ENCODE data around the gene CADPS2.

Gene CADPS2

DNA sequence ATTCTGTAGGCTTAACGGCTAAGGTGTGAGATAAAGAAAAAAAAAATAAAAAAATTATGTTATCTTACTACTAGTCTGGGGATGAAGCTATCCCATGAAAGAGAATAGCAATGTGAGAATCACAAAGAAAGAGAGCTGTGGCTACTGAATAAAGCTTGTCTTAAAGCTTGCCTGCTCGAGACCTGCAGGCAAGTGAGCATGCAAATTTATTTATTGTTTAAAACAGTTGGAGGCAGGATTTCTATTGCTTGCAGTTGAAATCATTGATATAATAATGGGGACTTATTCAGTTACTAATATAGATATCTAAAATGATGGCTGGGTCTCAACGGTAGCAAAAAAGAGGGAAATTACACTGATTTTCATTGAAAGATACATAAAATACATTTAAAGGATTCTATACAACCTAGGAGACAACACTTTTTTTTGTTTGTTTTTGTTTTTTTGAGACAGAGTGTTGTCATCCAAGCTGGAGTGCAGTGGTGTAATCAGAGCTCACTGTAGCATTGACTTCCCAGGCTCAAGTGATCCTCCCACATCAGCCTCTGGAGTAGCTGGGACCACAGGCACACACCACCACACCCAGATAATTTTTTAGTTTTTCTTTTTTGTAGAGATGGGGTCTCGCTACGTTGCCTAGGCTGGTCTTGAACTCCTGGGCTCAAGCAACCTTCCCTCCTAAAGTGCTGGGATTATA is 437.2 kb downstream of the CADPS2 start:
- no peak for DNase-seq (ENCODE audit: low read depth)

DNA sequence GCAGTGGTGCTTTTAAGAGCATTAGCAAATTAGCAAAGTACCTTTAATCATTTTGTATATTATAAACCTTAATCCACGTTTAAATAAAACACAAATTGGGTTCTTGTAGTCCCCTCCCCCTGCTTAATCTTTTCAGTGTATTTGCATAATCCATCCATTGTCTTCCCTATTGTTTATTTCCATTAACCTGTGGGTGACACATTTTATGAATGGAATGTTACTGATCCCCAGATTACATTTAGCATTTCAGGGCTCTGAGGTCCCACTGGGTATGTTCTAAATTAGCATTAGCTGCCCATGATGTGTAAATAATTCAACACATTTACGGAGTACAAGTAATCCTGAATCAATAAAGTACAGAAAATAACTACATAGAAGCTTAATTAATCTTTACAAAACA is 443.3 kb downstream of the CADPS2 start:
- DNase-seq (ENCODE audit: low read depth) = no peak

DNA sequence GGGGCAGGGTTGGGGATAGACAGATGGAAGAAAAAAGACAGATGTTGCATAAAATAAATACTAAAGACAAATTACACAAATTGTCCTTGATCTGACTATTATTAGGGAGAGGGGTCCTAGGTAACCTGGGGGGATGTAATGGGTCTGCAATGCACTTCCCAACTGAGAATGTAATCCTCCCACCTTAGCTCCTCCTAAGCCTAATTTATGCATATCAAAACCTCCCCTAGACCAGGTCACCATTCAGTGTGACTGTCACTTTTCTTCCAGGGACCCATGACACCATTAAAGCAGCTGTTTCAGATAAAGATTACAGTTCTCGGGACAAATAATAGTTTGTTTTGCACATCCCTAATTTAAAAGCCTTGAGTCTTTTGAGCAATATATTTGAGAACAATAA is 447.8 kb downstream of the CADPS2 start:
- no peak for DNase-seq (ENCODE audit: low read depth)

DNA sequence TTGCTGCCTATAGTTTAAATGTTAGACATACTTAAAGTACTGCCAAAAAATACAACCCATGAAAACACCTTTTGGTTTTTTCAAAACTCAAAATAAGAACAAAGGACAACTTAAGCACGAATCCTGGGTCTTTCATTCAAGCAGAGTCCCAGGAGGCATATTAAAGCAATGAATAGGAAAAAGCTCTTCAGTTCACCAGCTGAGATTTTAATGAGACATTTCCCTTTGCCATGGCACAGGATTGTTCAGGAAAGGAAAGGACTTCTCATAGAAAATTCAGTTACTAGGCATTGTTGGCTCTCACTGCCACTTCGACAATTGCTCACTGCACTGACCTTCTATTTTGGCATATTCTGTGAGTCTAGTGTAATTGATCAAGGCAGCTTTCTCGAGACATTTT is 448.3 kb downstream of the CADPS2 start:
- DNase-seq (ENCODE audit: low read depth) = no peak

DNA sequence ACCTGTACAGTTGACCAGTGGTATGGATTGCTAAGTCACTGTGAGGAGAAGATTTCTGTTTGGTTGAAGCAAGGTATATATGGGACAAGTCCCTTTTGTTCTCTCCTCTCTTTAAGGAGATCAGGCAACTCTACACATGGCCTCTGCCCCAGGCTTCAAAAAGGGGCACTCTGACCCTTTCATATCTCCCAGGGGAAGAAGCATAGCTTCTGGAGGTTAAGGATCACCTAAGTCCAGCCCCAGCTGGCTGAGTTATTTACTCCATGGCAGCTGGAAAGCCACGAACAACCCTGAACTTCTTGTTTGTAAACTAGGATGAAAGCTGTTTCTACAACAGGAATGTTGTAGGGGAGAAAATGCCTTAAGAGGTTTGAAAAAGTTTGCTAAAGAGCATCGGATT is 452.5 kb downstream of the CADPS2 start:
- DNase-seq (ENCODE audit: low read depth) = no peak

DNA sequence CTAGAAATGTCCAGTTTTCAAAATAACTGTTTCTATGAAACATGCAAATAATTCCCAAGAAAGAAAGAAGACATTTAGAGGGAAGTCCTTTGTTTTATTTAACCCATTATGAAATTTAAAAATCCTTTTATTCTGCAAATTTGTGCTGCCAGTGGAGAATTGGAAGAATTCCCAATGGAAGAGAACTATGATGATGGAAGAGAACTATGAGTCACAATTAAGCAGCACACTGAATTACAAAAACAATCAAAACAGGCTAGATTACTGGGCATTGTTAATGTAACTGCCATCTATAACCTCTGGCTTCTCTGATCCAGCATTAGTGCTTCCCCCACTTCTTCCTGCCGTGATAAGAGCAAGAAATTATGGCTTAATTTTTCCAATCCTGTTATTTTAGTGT is 455.6 kb downstream of the CADPS2 start:
- no peak for DNase-seq (ENCODE audit: low read depth)

DNA sequence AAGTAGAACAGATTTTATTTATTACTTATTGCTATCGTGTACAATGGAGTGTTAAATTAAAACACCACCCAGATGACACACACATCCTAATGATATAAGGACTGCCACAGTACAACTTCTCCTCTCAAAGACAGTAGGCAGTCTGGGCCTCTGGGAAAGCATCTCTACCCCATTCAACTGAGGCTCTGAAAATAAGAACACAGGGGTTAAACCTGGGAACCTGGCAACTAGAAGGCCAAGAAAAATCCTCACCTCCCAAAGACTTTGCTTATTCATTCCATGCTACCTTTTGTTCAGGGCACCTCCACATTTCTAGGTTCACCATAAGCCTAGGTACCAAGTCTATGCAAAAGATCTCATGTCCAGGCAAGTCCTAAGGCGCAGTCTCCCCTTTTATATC is 456.3 kb downstream of the CADPS2 start:
- no peak for DNase-seq (ENCODE audit: low read depth)

DNA sequence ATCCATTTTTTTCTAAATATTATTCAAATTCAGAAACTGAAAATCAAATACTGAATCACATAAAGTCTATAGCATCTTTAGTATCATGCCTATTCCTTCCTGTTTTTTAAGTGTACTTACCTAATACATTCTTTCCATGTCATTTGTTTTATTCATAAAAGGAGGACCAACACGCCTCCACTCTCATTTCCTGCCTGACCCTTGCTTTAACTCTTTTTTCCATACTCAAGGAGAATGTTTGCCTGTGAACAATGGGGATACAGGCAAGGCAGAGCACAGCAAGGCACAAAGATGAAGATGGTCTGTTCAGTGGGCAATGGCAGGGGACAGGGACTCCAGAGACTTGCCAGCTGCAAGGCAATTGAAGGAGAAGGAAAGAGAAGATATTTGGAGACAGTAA is 460.5 kb downstream of the CADPS2 start:
- DNase-seq (ENCODE audit: low read depth) = no peak

DNA sequence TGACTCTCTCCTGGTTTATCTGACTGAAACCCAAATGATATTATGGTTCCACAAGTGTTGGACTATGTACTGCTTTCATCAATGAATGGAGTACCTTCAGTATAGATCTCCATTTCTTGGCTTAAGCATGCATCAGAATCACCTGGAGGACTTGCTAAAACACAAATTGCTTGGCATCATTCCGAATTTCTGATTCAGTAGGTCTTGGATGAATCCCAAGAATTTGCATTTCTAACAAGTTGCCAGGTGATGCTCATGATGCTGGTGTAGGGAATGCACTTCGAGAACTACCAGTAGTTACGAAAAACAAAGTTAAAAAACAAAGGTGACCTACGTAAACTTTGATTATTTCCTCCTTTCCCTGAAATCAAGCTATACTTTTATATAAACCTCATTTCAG is 462.7 kb downstream of the CADPS2 start:
- no peak for DNase-seq (ENCODE audit: low read depth)

DNA sequence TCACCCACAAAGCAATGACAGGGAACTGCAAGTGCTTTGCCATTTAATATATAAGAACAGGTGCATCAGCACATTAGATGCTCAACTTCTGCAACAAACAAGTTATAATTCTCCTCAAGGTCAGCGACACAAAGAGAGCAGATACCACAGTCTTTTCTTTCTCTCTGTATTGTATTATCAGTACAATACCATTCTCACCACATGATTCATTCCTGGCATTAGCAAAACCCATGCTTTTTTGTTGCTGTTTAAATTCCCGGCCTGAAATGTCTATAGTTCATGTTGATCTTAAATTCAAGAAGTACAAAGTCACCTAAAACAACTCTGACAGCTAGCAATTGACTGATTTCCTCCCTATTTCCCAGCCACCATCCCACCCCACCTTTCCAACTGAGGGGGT is 469.9 kb downstream of the CADPS2 start:
- DNase-seq (ENCODE audit: low read depth) = no peak

DNA sequence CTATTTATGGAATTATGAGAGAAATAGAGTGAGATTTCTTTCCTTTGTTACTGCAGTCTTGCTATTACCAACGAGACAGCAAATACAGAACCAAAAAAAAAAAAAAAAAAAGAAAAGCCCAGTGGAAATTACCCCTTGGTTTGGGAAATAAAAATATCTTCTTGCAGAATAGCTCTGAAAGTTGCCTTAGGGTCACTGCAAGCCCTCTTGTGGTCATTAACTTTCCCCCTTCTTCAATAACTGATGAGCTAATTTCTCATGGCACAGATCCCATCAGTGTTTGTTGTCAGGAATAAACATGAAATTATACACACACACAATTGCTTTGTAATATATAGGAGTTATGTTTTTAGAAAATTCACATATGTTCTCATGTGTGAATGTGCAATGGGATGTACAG is 470.8 kb downstream of the CADPS2 start:
- DNase-seq (ENCODE audit: low read depth) = no peak

DNA sequence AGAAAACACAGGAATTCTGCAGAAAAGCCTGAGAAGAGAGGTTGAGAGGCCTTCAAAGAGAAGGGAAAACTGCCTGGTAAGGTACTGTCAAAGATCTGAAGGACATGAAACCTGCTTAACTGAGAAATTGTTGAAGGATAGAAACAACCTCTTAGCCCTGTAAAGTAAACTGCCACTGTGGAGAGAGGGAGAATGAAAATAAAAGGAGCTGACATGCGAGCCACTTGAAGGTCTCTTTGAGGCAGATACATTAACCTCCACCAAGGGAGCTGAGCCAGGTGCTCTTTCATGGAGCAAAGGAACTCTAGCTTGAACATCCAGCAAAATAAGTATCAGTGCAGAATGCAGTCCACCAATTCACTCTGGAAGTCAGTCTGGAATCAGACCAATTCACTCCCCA is 472.9 kb downstream of the CADPS2 start:
- no peak for DNase-seq (ENCODE audit: low read depth)

DNA sequence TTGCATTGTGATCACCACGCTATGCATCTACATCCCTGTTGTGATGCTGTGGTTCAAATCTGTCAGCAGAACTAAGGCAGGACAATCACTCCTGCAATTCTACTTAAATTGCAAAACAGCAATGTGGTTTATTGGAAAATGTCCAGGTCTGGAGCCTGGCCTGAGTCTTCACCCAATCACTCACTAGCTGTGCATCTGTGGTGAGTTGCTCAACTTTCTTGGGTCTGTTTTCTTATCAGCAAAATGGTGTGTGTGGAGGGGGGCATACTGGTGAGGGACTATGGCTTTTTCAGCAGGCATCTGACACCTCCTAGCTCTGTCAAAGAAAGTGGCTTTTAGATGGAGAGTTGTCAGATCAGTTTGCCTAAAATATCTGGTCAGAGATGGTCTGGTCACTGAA is 473.4 kb downstream of the CADPS2 start:
- DNase-seq (ENCODE audit: low read depth) = peak; percentile 21

DNA sequence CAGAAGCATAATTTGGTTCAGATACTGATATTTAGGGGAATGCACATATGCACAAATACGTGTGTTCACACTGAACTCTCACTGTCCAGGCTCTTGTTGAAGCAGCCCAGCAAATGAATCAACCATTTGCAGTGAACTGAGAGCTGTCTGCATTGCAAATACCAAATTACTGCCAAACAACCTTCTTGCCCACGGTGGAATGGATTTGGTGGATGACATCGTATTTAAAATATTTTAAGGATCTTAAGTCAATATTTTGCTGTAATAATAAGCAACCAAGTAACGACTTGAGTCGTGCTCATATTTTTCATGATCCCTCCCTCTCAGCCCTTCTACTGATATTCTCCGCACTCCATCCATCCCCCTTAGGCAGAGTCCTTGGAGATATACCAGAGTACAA is 473.8 kb downstream of the CADPS2 start:
- no peak for DNase-seq (ENCODE audit: low read depth)

DNA sequence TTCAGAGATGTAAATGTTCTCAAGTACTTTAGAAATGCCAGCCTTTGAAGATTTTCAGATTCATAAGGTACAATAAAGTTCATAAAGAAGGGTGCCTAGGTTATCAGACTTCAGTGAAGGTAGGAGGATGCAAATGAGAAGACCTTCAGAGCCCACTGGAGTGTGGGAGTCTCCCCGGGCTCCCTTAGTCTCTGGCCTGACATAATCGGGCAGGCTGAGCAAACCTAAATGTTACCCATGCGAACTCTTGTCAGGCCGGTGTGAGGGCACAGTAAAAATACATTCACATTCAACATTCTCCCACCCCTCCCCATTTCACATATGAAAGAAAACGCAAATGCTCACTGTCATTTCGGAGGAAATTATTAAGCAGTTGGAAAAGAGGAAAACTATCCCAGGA is 479.1 kb downstream of the CADPS2 start:
- no peak for DNase-seq (ENCODE audit: low read depth)

DNA sequence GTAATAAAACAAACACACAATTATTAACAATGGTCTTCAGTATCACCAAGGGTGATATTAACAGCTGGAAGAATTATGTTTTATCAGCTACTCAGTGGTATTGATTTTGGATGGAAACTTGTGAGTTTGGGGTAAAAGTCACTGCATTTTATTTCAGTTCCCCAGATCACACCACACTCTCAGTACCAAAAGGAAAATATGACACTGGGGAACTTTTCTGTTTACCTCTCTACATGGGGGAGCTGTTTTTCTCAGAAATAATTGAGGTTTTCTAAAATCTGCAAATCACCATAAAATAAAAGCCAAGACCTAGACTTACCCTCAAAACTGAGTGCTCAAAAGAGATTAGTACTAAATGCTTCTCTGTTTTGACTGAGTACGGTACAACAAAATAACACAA is 483.1 kb downstream of the CADPS2 start:
- no peak for DNase-seq (ENCODE audit: low read depth)

DNA sequence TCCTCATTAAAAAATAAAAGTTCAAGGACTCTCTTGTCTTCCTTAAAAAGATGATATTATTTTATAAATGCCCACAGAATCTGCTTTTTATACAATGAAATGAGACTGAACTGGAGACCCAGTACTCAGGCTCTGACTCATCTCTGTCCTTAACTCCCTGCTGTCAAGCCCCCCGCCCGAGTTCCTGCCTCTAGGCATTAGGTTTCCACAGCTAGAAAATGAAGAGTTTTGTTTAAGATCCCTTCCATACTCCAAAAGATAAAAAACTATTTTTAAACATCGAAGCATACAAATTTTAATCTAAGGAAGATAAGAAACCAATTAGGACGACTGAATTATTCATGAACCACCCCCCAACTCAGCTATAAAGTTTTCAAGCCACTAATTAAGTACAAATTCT is 484.0 kb downstream of the CADPS2 start:
- no peak for DNase-seq (ENCODE audit: low read depth)

DNA sequence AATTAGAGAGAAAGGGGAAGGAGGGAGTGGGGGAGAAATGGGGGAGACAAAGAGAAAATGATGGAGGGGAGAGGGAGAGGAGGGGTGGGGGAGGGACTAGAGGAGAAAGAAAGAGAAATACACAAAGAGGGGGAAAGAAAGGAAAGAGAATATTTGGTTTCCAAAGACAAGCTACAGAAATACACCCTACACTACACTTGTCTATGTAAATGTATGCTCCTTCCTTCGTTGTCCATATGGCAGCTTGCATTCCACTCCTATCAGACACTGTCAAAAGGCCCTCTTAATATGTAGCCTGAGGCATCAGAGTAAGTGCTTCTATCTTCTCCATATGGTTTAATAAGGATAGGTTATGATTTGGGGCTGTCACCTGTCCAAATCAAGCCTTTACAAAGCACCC is 488.9 kb downstream of the CADPS2 start:
- no peak for DNase-seq (ENCODE audit: low read depth)

DNA sequence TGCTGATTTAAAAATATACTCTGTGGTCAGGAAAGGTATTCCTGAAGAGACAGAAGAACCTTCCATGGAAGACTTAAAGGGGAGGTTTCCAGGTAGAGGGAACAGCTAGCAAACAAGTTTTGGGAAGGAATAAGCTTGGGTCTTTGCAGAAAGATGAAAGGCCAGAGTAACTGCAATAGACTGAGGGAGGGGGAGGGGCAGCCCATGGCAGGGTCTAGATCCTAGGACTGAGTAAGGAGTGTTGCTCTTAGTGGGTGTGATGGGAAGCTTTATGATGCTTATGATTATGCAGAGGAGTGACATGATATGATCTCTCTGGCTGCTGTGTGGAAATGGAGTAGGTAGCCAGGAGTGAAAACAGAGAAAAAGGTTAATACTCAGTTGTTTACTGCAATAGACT is 491.7 kb downstream of the CADPS2 start:
- no peak for DNase-seq (ENCODE audit: low read depth)

DNA sequence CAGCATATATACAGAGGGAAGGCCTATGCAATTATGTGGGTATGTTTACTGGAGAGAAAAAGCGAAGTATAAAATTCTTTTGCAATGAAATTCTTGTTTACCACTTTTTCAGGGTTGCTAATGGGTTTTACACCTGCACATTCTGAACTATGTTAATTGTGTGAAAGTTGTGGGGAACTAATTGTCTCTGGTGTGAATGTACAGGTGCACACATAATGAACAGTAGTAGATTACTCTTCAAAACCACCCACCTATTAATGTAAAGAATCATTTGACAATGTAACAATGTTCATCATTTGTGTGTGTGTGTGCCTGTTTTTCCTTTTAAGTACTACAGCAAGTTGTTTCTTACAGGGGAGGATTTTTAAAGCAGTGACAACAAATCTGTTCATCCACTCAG is 501.7 kb downstream of the CADPS2 start:
- DNase-seq (ENCODE audit: low read depth) = no peak

DNA sequence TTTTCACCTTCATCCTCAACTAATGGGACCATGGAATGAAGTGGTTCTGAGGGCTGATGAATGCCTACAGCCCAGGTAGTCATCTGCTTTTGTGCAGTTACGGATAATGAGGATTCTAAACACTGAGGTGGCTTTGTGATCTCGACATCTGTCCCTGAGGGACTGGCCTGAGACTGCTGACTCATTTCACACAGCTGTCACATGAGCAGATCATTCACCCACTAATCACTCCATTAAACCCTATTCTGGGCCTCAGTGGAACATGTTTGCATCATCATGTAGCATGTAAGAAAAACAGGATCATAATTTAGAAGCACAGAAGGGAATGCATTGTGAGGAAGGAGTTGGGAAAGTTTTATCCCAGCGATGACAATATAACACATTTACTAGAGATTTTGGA is 502.3 kb downstream of the CADPS2 start:
- DNase-seq (ENCODE audit: low read depth) = no peak

DNA sequence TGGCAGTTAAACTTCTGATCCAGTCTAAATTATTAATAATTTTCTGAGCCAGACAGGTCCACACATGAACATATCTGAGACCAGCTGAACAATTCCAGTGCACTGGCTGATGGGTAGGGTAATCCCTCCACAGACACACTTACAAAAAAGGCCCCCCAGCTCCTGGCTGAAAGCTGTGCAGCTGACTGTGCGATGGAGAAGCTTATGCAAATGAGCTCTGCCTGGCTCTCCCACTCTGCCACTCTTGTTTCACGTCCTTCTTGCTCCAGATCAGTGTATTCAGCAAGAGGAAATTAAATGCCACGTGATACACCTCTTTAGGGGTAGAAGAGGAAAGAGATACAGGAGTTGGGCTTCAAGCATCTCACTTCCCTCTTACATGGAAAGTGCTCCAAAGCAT is 505.3 kb downstream of the CADPS2 start:
- DNase-seq (ENCODE audit: low read depth) = no peak

DNA sequence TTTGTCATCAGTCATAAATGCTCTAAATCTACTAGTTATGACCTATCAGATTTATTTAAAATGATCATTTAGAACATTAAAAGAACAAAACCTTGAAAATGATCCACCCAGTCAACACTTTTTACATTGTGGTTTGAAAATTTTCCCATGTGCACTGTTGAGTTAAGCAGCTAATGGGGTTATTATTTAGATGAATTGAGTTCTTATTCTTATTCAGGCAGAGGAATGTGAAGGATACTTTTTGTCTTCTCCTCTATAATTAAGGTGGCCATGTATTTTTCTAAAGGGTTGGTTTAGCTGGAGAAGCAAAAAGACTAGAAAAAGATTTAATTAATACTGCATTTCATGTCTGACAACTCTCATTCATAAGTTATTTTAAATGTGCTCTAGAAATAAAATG is 506.8 kb downstream of the CADPS2 start:
- DNase-seq (ENCODE audit: low read depth) = no peak

DNA sequence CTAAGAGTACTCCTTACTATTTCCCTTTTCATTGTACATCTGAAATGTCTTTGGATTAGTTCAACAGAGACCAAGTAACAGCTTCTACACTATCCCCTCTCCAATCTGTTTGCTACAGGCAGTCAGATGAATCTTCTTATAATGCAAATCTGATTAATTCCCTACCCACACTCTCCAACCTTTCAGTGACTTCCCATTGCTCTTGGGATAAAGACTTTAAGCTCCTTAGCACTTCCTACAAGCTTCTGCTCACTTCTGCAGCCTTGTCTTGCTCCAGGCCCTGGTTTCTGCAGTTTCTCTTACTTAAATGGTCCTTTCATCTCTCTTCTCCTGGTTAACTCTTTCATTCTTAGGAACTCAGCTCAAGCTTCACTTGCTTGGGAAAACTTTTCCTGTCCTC is 516.5 kb downstream of the CADPS2 start:
- DNase-seq (ENCODE audit: low read depth) = no peak

DNA sequence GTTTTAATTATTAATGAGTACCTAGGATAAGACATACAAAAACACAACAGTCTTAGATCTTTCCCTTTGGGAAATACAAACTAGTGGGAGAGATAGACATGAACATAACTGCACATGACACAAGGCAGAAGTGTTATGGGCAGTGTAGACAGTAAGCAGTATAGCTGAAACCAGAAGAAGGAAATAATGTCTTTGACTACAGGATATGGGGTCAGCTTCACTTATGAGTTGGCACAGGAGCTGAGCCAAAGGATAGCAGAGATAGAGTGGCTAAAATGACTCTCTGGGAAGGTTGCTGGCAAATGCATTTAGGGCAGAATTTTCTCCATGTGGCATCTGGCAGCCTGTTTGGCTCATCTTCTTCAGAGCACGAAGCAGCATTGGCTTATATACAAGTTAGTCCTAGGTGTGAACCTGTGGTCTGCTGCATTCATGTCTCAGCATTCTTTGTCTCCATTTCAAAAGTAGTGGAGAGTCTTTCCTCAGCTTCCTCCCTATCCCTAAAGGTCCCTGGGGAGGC is 521.4 kb downstream of the CADPS2 start:
- no peak for DNase-seq (ENCODE audit: low read depth)

All from fibroblast of the conjunctiva (primary cell).